H9 (cell line): ENCODE measurements around the gene ACTN2. TPM values are rescaled to one million over a fixed set of nuclear protein-coding genes. Genes with fewer than 3 reads are reported as not detected.

Experiments
- DNase-seq: peaks from one replicate; pipeline ENCODE4 v3.0.0-alpha.2; 2017
- H2AFZ ChIP-seq: one replicate; pipeline ENCODE4 v1.6.1; 2013; ENCODE audit warnings: mild to moderate bottlenecking, low read length, control low read depth, moderate library complexity
- H2AK5ac ChIP-seq: 2 replicates; pipeline ENCODE4 v1.6.1; 2013; ENCODE audit warnings: low read length, control low read depth, mixed read lengths; ENCODE audit not compliant: insufficient read length
- H2BK120ac ChIP-seq: one replicate; pipeline ENCODE4 v1.6.1; 2013; ENCODE audit warnings: low read depth, mild to moderate bottlenecking, low read length, control low read depth, inconsistent platforms; ENCODE audit not compliant: poor library complexity, severe bottlenecking
- H2BK12ac ChIP-seq: 2 replicates; pipeline ENCODE4 v1.6.1; 2013; ENCODE audit warnings: low read length, control low read depth, mixed read lengths, low read depth; ENCODE audit not compliant: insufficient read length
- H2BK15ac ChIP-seq: 2 replicates; pipeline ENCODE4 v1.6.1; 2013; ENCODE audit warnings: low read depth, low read length, control low read depth
- H2BK20ac ChIP-seq: one replicate; pipeline ENCODE4 v1.6.1; 2013; ENCODE audit warnings: low read depth, mild to moderate bottlenecking, low read length, control low read depth, inconsistent platforms; ENCODE audit not compliant: poor library complexity, severe bottlenecking
- H2BK5ac ChIP-seq: 2 replicates; pipeline ENCODE4 v1.6.1; 2013; ENCODE audit warnings: low read length, control low read depth, mixed read lengths; ENCODE audit not compliant: insufficient read length
- H3K14ac ChIP-seq: 2 replicates; pipeline ENCODE4 v1.6.1; 2013; ENCODE audit warnings: low read length, control low read depth; ENCODE audit not compliant: insufficient read depth
- H3K18ac ChIP-seq: 2 replicates; pipeline ENCODE4 v1.6.1; 2013; ENCODE audit warnings: low read depth, mild to moderate bottlenecking, mixed read lengths, low read length, control low read depth; ENCODE audit not compliant: insufficient read length
- H3K23ac ChIP-seq: 2 replicates; pipeline ENCODE4 v1.6.1; 2013; ENCODE audit warnings: low read length, control low read depth, mixed read lengths, low read depth; ENCODE audit not compliant: insufficient read length
- H3K23me2 ChIP-seq: 2 replicates; pipeline ENCODE4 v1.6.1; 2013; ENCODE audit warnings: low read depth, mild to moderate bottlenecking, mixed read lengths, low read length, control low read depth; ENCODE audit not compliant: insufficient read length, poor library complexity, severe bottlenecking
- H3K27ac ChIP-seq: 2 replicates; pipeline ENCODE4 v1.5.1; 2013; ENCODE audit warnings: low read length, control low read depth, mixed read lengths, low read depth; ENCODE audit not compliant: insufficient read length
- H3K27me3 ChIP-seq: 2 replicates; pipeline ENCODE4 v1.6.1; 2013; ENCODE audit warnings: low read length, control low read depth, inconsistent platforms; ENCODE audit not compliant: insufficient read depth
- H3K4ac ChIP-seq: 2 replicates; pipeline ENCODE4 v1.6.1; 2013; ENCODE audit warnings: low read depth, mild to moderate bottlenecking, control low read depth, inconsistent platforms, low read length, moderate library complexity
- H3K4me1 ChIP-seq: 2 replicates; pipeline ENCODE4 v1.6.1; 2013; ENCODE audit warnings: low read length, control low read depth, inconsistent platforms; ENCODE audit not compliant: insufficient read depth
- H3K4me2 ChIP-seq: 2 replicates; pipeline ENCODE4 v1.6.1; 2013; ENCODE audit warnings: low read length, control low read depth, mixed read lengths; ENCODE audit not compliant: insufficient read length, insufficient read depth
- H3K56ac ChIP-seq: 2 replicates; pipeline ENCODE4 v1.6.1; 2013; ENCODE audit warnings: low read depth, mild to moderate bottlenecking, mixed read lengths, low read length, control low read depth; ENCODE audit not compliant: insufficient read length
- H3K79me1 ChIP-seq: 2 replicates; pipeline ENCODE4 v1.6.1; 2013; ENCODE audit warnings: low read depth, mild to moderate bottlenecking, moderate library complexity, low read length, control low read depth, inconsistent platforms; ENCODE audit not compliant: insufficient read depth, poor library complexity, severe bottlenecking
- H3K79me2 ChIP-seq: 2 replicates; pipeline ENCODE4 v1.6.1; 2013; ENCODE audit warnings: low read length, control low read depth, inconsistent platforms; ENCODE audit not compliant: insufficient read depth
- H3K9ac ChIP-seq: 2 replicates; pipeline ENCODE4 v1.6.1; 2013; ENCODE audit warnings: low read length, control low read depth, mixed read lengths; ENCODE audit not compliant: insufficient read length; ENCODE audit errors: extremely low read depth
- H3K9me3 ChIP-seq: one replicate; pipeline ENCODE4 v1.6.1; 2013; ENCODE audit warnings: low read depth, low read length, inconsistent platforms; ENCODE audit not compliant: control insufficient read depth
- H3T11ph ChIP-seq: one replicate; pipeline ENCODE4 v1.6.1; 2013; ENCODE audit warnings: mild to moderate bottlenecking, low read length, control low read depth, inconsistent platforms
- H4K20me1 ChIP-seq: one replicate; pipeline ENCODE4 v1.6.1; 2013; ENCODE audit not compliant: control insufficient read depth, insufficient read length, insufficient read depth
- H4K5ac ChIP-seq: 2 replicates; pipeline ENCODE4 v1.6.1; 2013; ENCODE audit warnings: low read depth, mild to moderate bottlenecking, mixed read lengths, low read length, control low read depth; ENCODE audit not compliant: insufficient read length
- H4K8ac ChIP-seq: replicated peaks from 2 replicates; pipeline ENCODE4 v1.6.1; 2013; ENCODE audit warnings: low read length, control low read depth, mixed read lengths, low read depth; ENCODE audit not compliant: insufficient read length
- H4K91ac ChIP-seq: 2 replicates; pipeline ENCODE4 v1.6.1; 2013; ENCODE audit warnings: low read depth, mild to moderate bottlenecking, moderate library complexity, mixed read lengths, low read length, control low read depth; ENCODE audit not compliant: insufficient read length
- H3K27ac Mint-ChIP-seq, 3 experiments: 2 replicates in 2 of 3; 3 replicates in 1 of 3; pipeline ENCODE4 v1.8.0; 2020 to 2021; ENCODE audit warnings: mixed read lengths in 3 of 3, mild to moderate bottlenecking in 1 of 3, moderate library complexity in 1 of 3
- H3K27me3 Mint-ChIP-seq: 2 replicates; pipeline ENCODE4 v1.8.0; 2021; ENCODE audit warnings: low read depth, mild to moderate bottlenecking, moderate library complexity, mixed read lengths
- H3K36me3 Mint-ChIP-seq, 3 experiments: 2 replicates in 2 of 3; 3 replicates in 1 of 3; pipeline ENCODE4 v1.8.0; 2020 to 2021; ENCODE audit warnings: low read depth in 3 of 3, mixed read lengths in 3 of 3; ENCODE audit not compliant: insufficient read depth in 1 of 3
- H3K4me1 Mint-ChIP-seq, 2 experiments: 2 replicates each; pipeline ENCODE4 v1.8.0; 2020; ENCODE audit warnings: mixed read lengths in 2 of 2
- H3K4me3 Mint-ChIP-seq, 2 experiments: 2 replicates in 1 of 2; 3 replicates in 1 of 2; pipeline ENCODE4 v1.8.0; 2020 to 2021; ENCODE audit warnings: mild to moderate bottlenecking in 2 of 2, mixed read lengths in 2 of 2, moderate library complexity in 1 of 2
- H3K9me3 Mint-ChIP-seq, 2 experiments: 2 replicates in 1 of 2; 3 replicates in 1 of 2; pipeline ENCODE4 v1.8.0; 2020; ENCODE audit warnings: mild to moderate bottlenecking in 2 of 2, mixed read lengths in 2 of 2, moderate library complexity in 1 of 2
- WGBS: extraction: QIAGEN DNeasy Blood & Tissue Kit; methylation state at CpG from one replicate; pipeline ENCODE4 v1.1.7; 2013; ENCODE audit warnings: missing lambda C conversion rate, low lambda C conversion rate, mixed read lengths; ENCODE audit not compliant: insufficient read length; ENCODE audit errors: extremely low coverage; 5-methylcytosine and 5-hydroxymethylcytosine counted together
- total RNA-seq: library from RNA; stranded (reverse); gene quantifications from 2 replicates; pipeline ENCODE4 v1.2.1, GENCODE V29; 2021
- TF ChIP-seq, protein P1 (sequence below): fragments of 200-600 bp; sonication (generic); conservative IDR thresholded peaks from 3 replicates; pipeline ENCODE4 v1.8.0; 2021; ENCODE audit warnings: antibody characterized with exemption, mild to moderate bottlenecking

Gene ACTN2
- total RNA-seq, 1 experiment from 2014 or later, result 2.3 TPM

DNA sequence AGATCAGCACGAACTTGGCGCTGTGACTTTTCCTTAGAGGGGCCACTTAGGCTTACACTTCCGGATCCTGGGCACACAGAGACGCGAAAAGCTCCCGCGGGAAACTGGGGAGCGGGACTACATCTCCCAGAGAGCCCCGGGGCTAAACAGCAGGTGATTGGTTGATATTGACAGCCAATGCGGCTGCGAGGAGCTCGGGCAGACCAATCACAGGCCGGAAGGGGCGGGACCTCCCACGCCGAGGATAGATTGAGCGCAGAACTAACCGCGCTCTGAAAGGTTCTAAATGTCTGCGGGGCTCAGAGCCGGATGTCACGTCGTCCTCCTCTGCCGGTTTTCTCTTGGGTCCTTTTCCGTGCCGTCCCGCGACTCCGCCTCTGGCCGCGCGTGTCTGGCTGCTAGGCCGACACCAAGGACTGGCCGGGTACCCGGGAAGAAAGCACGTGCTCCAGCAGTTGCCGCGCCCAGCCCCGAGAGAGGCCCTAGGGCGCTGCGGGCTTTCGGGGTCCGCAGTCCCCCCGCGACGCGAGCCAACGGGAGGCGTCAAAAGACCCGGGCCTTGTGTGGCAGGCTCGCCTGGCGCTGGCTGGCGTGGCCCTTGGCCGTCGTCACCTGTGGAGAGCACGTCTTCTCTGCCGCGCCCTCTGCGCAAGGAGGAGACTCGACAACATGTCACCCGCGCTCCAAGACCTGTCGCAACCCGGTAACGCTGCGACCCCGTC, 108.9 kb downstream of the ACTN2 start, which contains the start of gene MTR:
TSS of gene MTR (plus strand) at position 258 of the 722 bp plus-strand sequence. CDS start at position 670, 412 bp downstream.
- H3K27me3 Mint-ChIP-seq, result peaks cover 24% of the 10 kb centered on the region

More for the DNA sequence above, 108.9 kb downstream of the ACTN2 start, which contains the start of gene MTR:
- Histone ChIP-seq H3K79me2 (no peaks in the 10 kb centered on the region; the same call in 1 of the 2 replicates), H3K27ac (no peak within 1 kb of the TSS), H3T11ph (no peak within 1 kb of the TSS), H3K9ac (peak within 1 kb of the TSS; percentile 83), H3K79me1 (no peaks in the 10 kb centered on the region), H3K23me2 (peaks cover 15% of the 10 kb centered on the region), H3K56ac (no peak within 1 kb of the TSS), H2BK20ac (no peak within 1 kb of the TSS), H2AK5ac (no peak within 1 kb of the TSS), H3K14ac (peak within 1 kb of the TSS; percentile 74), H3K23ac (peak within 1 kb of the TSS; percentile 18), H3K27me3 (no peaks in the 10 kb centered on the region), H2AFZ (peak within 1 kb of the TSS; percentile 87), H2BK15ac (no peak within 1 kb of the TSS), H3K9me3 (no peaks in the 10 kb centered on the region), H4K91ac (no peak within 1 kb of the TSS), H2BK120ac (no peak within 1 kb of the TSS), H3K18ac (no peak within 1 kb of the TSS), H2BK5ac (no peak within 1 kb of the TSS), H4K20me1 (no peaks in the 10 kb centered on the region), H3K4me1 (no peaks in the 10 kb centered on the region), H3K4me2 (peak within 1 kb of the TSS; percentile 82), H2BK12ac (no peak within 1 kb of the TSS), H3K4ac (no peak within 1 kb of the TSS), H4K5ac (no peak within 1 kb of the TSS), H4K8ac (no peak within 1 kb of the TSS)
- Mint-ChIP-seq H3K4me3 (peak within 1 kb of the TSS; percentile 81 to 98), H3K36me3 (no peaks in the 10 kb centered on the region), H3K4me1 (peaks cover 12 to 14% of the 10 kb centered on the region in 2 experiments), H3K27ac (peak within 1 kb of the TSS in 2 of 3 experiments; percentile 62 to 94; a peak in 3 of 7 replicates), H3K9me3 (no peaks in the 10 kb centered on the region)
- TF ChIP-seq, protein P1, sequence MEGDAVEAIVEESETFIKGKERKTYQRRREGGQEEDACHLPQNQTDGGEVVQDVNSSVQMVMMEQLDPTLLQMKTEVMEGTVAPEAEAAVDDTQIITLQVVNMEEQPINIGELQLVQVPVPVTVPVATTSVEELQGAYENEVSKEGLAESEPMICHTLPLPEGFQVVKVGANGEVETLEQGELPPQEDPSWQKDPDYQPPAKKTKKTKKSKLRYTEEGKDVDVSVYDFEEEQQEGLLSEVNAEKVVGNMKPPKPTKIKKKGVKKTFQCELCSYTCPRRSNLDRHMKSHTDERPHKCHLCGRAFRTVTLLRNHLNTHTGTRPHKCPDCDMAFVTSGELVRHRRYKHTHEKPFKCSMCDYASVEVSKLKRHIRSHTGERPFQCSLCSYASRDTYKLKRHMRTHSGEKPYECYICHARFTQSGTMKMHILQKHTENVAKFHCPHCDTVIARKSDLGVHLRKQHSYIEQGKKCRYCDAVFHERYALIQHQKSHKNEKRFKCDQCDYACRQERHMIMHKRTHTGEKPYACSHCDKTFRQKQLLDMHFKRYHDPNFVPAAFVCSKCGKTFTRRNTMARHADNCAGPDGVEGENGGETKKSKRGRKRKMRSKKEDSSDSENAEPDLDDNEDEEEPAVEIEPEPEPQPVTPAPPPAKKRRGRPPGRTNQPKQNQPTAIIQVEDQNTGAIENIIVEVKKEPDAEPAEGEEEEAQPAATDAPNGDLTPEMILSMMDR, result no peak
- DNase-seq, result peak; percentile 98
- no CpG with 5 or more reads among the region's 67 CpGs for WGBS
